Body of pancreas (tissue), 4 donors: ENCODE results near the gene DTNBP1. TPM values are rescaled to one million over a fixed set of nuclear protein-coding genes. Genes with fewer than 3 reads are reported as not detected.
A peak's percentile ranks its signal among the peaks of the same experiment; 100 is the strongest.

ENCODE experiments used
- ATAC-seq: fragments of 150-250 bp; one replicate; pipeline ENCODE4 v1.9.1; 2016
- DNase-seq, 4 donors: peaks; one replicate each; pipeline ENCODE4 v3.0.0-alpha.2; 2019
- H3K27ac ChIP-seq, 4 donors: fragments of 200-600 bp; sonication (generic); 1 replicate in 3 of 4; 2 replicates in 1 of 4; pipeline versions ENCODE4 v1.5.1 to v1.6.1; 2016 to 2019; ENCODE audit warnings: mild to moderate bottlenecking in 1 of 4, mixed read lengths in 1 of 4, moderate library complexity in 1 of 4
- H3K27me3 ChIP-seq, 2 donors: fragments of 200-600 bp; sonication (generic); one replicate each; pipeline ENCODE4 v1.6.0; 2016; ENCODE audit warnings: mild to moderate bottlenecking in 1 of 2
- H3K36me3 ChIP-seq, 2 donors: fragments of 200-600 bp; sonication (generic); replicated peaks in 1 of 2; 2 replicates each; pipeline ENCODE4 v1.5.1; 2016; ENCODE audit warnings: low read depth in 2 of 2; ENCODE audit not compliant: insufficient read depth in 1 of 2
- H3K4me1 ChIP-seq: fragments of 200-600 bp; sonication (generic); one replicate; pipeline ENCODE4 v1.6.0; 2016
- H3K4me3 ChIP-seq, 2 donors: fragments of 200-600 bp; sonication (generic); 1 replicate in 1 of 2; 2 replicates in 1 of 2; pipeline ENCODE4 v1.5.1; 2016 to 2019
- H3K9me3 ChIP-seq, 3 donors: fragments of 200-600 bp; sonication (generic); 1 replicate in 2 of 3; 2 replicates in 1 of 3; pipeline ENCODE4 v1.5.1; 2016
- CTCF ChIP-seq, 7 experiments: fragments of 450-650 bp in 4 of 7; fragments of 200-600 bp in 3 of 7; sonication (generic) in 3 of 7; IDR thresholded peaks; one replicate each; pipeline ENCODE4 v1.5.1; 2016 to 2019; ENCODE audit warnings: antibody characterized with exemption in 7 of 7
- POLR2A ChIP-seq, 3 donors: fragments of 450-650 bp; IDR thresholded peaks; one replicate each; pipeline ENCODE4 v1.6.1; 2016; ENCODE audit warnings: antibody characterized with exemption in 3 of 3, mild to moderate bottlenecking in 2 of 3
- WGBS, 2 donors: methylation state at CpG; one replicate each; pipeline ENCODE4 v1.1.5; 2017; 5-methylcytosine and 5-hydroxymethylcytosine counted together
- intact Hi-C: fragments of 100-400 bp; cut with DNase I; formaldehyde crosslinking; loops from one replicate; pipeline ENCODE4 v1.15.1; 2023
- total RNA-seq, 2 donors: library from RNA; depleted of rRNA; stranded (reverse); fragments of >200 nt; gene quantifications; one replicate each; pipeline ENCODE4 v1.1.0, GENCODE V29; 2016

DTNBP1 gene
- total RNA-seq: 1 to 10 TPM; 3.3 to 5.2 TPM

GRCh38 chr6:15662326-15663129, at the start of gene DTNBP1:
DTNBP1 (minus strand) TSS chr6:15663028; CDS start chr6:15662869, 159 bp downstream.
- intact Hi-C loops: no loop called here
- Histone ChIP-seq H3K4me1 (peaks cover 14% of the 10 kb centered on the region), H3K4me3 (peak within 1 kb of the TSS; percentile 43 to 94), H3K36me3 (no peaks in the 10 kb centered on the region), H3K27ac (peak within 1 kb of the TSS; percentile 25 to 88 (median 76)), H3K9me3 (no peaks in the 10 kb centered on the region), H3K27me3 (no peaks in the 10 kb centered on the region)
- WGBS, 2 donors: 0% methylated on average over 24 to 92 of the region's 98 CpGs
- ATAC-seq: peak; percentile 88
- peak in 2 of 7 experiments; percentile 4 to 11 for TF ChIP-seq CTCF (IDR thresholded peaks at IDR 0.05)
- peak; percentile 23 to 68 (median 56) for TF ChIP-seq POLR2A (IDR thresholded peaks at IDR 0.05)
- peak; percentile 77 to 86 (median 78) for DNase-seq

GRCh38 chr6:15709651-15710269, 46.9 kb upstream of the DTNBP1 start:
- TF ChIP-seq POLR2A (IDR thresholded peaks at IDR 0.05) (no peak), CTCF (IDR thresholded peaks at IDR 0.05) (no peak)
- intact Hi-C loops: no loop called here
- H3K9me3 ChIP-seq: no peaks in the 10 kb centered on the region
- no peaks in the 10 kb centered on the region for H3K27me3 ChIP-seq
- DNase-seq (no peak), ATAC-seq (no peak)
- no peak overlapping the region for H3K4me3 ChIP-seq
- H3K36me3 ChIP-seq: no peaks in the 10 kb centered on the region
- no peak overlapping the region for H3K27ac ChIP-seq
- H3K4me1 ChIP-seq: no peaks in the 10 kb centered on the region
- 87 to 89% methylated on average over 2 of the region's 2 CpGs for WGBS, 2 donors

GRCh38 chr6:15708231-15708630, 45.4 kb upstream of the DTNBP1 start:
- H3K9me3 ChIP-seq: peaks cover 0 to 6% (median 0%) of the 10 kb centered on the region in 3 donors
- ATAC-seq (no peak), DNase-seq (no peak)
- intact Hi-C loops: no loop called here
- no peak for TF ChIP-seq CTCF (IDR thresholded peaks at IDR 0.05)
- no peak for TF ChIP-seq POLR2A (IDR thresholded peaks at IDR 0.05)
- no peak overlapping the region for H3K4me3 ChIP-seq
- H3K4me1 ChIP-seq: no peaks in the 10 kb centered on the region
- H3K36me3 ChIP-seq: no peaks in the 10 kb centered on the region
- H3K27me3 ChIP-seq: no peaks in the 10 kb centered on the region
- 65 to 66% methylated on average over 5 of the region's 5 CpGs for WGBS, 2 donors
- no peak overlapping the region for H3K27ac ChIP-seq

- Histone ChIP-seq H3K27ac (no peak overlapping the region), H3K9me3 (peaks cover 0 to 7% (median 0%) of the 10 kb centered on the region in 3 donors), H3K4me3 (no peak overlapping the region), H3K36me3 (no peaks in the 10 kb centered on the region), H3K27me3 (no peaks in the 10 kb centered on the region), H3K4me1 (no peaks in the 10 kb centered on the region)
- ATAC-seq (no peak), DNase-seq (no peak)
- 49 to 56% methylated on average over 3 of the region's 3 CpGs for WGBS, 2 donors
- intact Hi-C loops: no loop called here
- TF ChIP-seq POLR2A (IDR thresholded peaks at IDR 0.05): no peak
- no peak for TF ChIP-seq CTCF (IDR thresholded peaks at IDR 0.05)
These were observed 43.2 kb upstream of the DTNBP1 start for GRCh38 chr6:15705981-15706380.
